ENCODE data around the gene DDX3X.

DNA sequence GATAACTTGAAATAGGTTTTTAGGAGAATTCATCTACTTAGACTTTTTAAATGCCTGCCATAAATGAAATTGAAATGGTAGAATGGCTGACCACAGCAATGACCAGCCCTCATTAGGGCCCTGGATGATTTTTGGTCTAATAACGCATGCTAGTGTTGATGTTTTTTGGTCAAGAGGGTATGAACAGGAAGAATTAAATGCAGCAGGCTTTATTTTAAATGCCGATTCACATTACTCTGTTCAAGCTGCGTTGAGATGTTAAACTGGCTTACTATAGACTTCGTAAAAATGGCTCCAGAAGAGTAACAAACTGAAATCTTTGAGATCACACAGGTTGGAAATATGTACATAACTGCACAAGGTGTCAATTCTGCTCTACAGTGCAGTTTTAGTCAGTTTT lies 14.6 kb downstream of the DDX3X start:
- TF ChIP-seq POLR2AphosphoS5 (IDR thresholded peaks at IDR 0.05; ENCODE audit: low read depth, low read length) (0 out of 2 replicates have a peak, but pooled peaks have one; percentile 37), POLR2A (IDR thresholded peaks at IDR 0.05; ENCODE audit: low read depth, low read length) (no peak), TAF1 (IDR thresholded peaks at IDR 0.05; ENCODE audit: low read depth, low read length) (no peak), SPI1 (IDR thresholded peaks at IDR 0.05; ENCODE audit: low read depth, low read length) (no peak), PAX5 (IDR thresholded peaks at IDR 0.05; ENCODE audit: insufficient read depth, low read length, severe bottlenecking) (no peak), POU2F2 (IDR thresholded peaks at IDR 0.05; ENCODE audit: low read depth, low read length) (no peak)

Measured in GM12891 (cell line).